ENCODE results near the gene CLEC19A. TPM values are rescaled to one million over a fixed set of nuclear protein-coding genes. Genes with fewer than 3 reads are reported as not detected.

Gene CLEC19A
- total and polyA plus RNA-seq, 4 experiments from 2014 or later: not detected

GRCh38 chr16:19266774-19267173 lies 18.8 kb upstream of the CLEC19A start:
- CTCF ChIA-PET (ENCODE audit: partially characterized antibody): no interaction called here
- intact Hi-C loops (cut with micrococcal nuclease): no loop called here
- no peak for DNase-seq
- Mint-ChIP-seq H3K27ac (no peak overlapping the region), H3K9me3 (peaks cover 4 to 22% (median 12%) of the 10 kb centered on the region in 8 donors), H3K4me3 (no peak overlapping the region), H3K4me1 (no peaks in the 10 kb centered on the region), H3K36me3 (no peaks in the 10 kb centered on the region), H3K27me3 (peaks cover 0 to 1% of the 10 kb centered on the region in 2 donors)
- no peaks in the 10 kb centered on the region for H3K27me3 ChIP-seq (ENCODE audit: insufficient read depth, low read length)
- no peaks in the 10 kb centered on the region for H3K36me3 ChIP-seq (ENCODE audit: insufficient read depth, low read length)
- no peaks in the 10 kb centered on the region for H3K9me3 ChIP-seq (ENCODE audit: control insufficient read depth in 1 of 2, low read length in 2 of 2)
- H3K4me1 ChIP-seq (ENCODE audit: insufficient read depth, low read length): no peaks in the 10 kb centered on the region
- H3K27ac ChIP-seq (ENCODE audit: low read depth, low read length): no peak overlapping the region
- POLR2A ChIA-PET (ENCODE audit: partially characterized antibody): no interaction called here
- no peak overlapping the region for H3K4me3 ChIP-seq (ENCODE audit: low read length in 2 of 2)

- DNase-seq: no peak
- intact Hi-C loops (cut with micrococcal nuclease): no loop called here
- ChIA-PET POLR2A (ENCODE audit: partially characterized antibody) (interaction anchor here (0.6 kb wide), 1 partner anchor 42 kb away, joined by 3 read pairs; no protein-coding TSS in a partner anchor), CTCF (ENCODE audit: partially characterized antibody) (no interaction called here)
- Histone ChIP-seq H3K36me3 (ENCODE audit: insufficient read depth, low read length) (no peaks in the 10 kb centered on the region), H3K4me1 (ENCODE audit: insufficient read depth, low read length) (no peaks in the 10 kb centered on the region), H3K9me3 (ENCODE audit: control insufficient read depth in 1 of 2, low read length in 2 of 2) (no peaks in the 10 kb centered on the region), H3K27me3 (ENCODE audit: insufficient read depth, low read length) (no peaks in the 10 kb centered on the region), H3K27ac (ENCODE audit: low read depth, low read length) (no peak overlapping the region), H3K4me3 (ENCODE audit: low read length in 2 of 2) (no peak overlapping the region)
- no peak overlapping the region for H3K27ac Mint-ChIP-seq
- H3K9me3 Mint-ChIP-seq: peaks cover 2 to 17% (median 11%) of the 10 kb centered on the region in 8 donors
- no peaks in the 10 kb centered on the region for H3K4me1 Mint-ChIP-seq
- peaks cover 0 to 1% of the 10 kb centered on the region in 2 donors for H3K27me3 Mint-ChIP-seq
- no peak overlapping the region for H3K4me3 Mint-ChIP-seq
- H3K36me3 Mint-ChIP-seq: no peaks in the 10 kb centered on the region
These were observed 16.4 kb upstream of the CLEC19A start for GRCh38 chr16:19269098-19269497.

GRCh38 chr16:19274165-19274797 lies 11.2 kb upstream of the CLEC19A start:
- Mint-ChIP-seq H3K4me1 (no peaks in the 10 kb centered on the region), H3K9me3 (peaks cover 0 to 5% (median 0%) of the 10 kb centered on the region in 8 donors), H3K36me3 (no peaks in the 10 kb centered on the region), H3K4me3 (no peak overlapping the region), H3K27me3 (no peaks in the 10 kb centered on the region), H3K27ac (no peak overlapping the region)
- Histone ChIP-seq H3K4me1 (ENCODE audit: insufficient read depth, low read length) (no peaks in the 10 kb centered on the region), H3K36me3 (ENCODE audit: insufficient read depth, low read length) (no peaks in the 10 kb centered on the region), H3K27ac (ENCODE audit: low read depth, low read length) (no peak overlapping the region), H3K4me3 (ENCODE audit: low read length in 2 of 2) (no peak overlapping the region), H3K27me3 (ENCODE audit: insufficient read depth, low read length) (no peaks in the 10 kb centered on the region), H3K9me3 (ENCODE audit: control insufficient read depth in 1 of 2, low read length in 2 of 2) (no peaks in the 10 kb centered on the region)
- no peak for DNase-seq
- ChIA-PET CTCF (ENCODE audit: partially characterized antibody) (no interaction called here), POLR2A (ENCODE audit: partially characterized antibody) (no interaction called here)
- intact Hi-C loops (cut with micrococcal nuclease): no loop called here

GRCh38 chr16:19278403-19278802 lies 7.1 kb upstream of the CLEC19A start:
- Histone ChIP-seq H3K4me3 (ENCODE audit: low read length in 2 of 2) (no peak overlapping the region), H3K27ac (ENCODE audit: low read depth, low read length) (no peak overlapping the region), H3K27me3 (ENCODE audit: insufficient read depth, low read length) (no peaks in the 10 kb centered on the region), H3K9me3 (ENCODE audit: control insufficient read depth in 1 of 2, low read length in 2 of 2) (no peaks in the 10 kb centered on the region), H3K4me1 (ENCODE audit: insufficient read depth, low read length) (no peaks in the 10 kb centered on the region), H3K36me3 (ENCODE audit: insufficient read depth, low read length) (no peaks in the 10 kb centered on the region)
- ChIA-PET POLR2A (ENCODE audit: partially characterized antibody) (no interaction called here), CTCF (ENCODE audit: partially characterized antibody) (no interaction called here)
- H3K4me3 Mint-ChIP-seq: no peak overlapping the region
- H3K36me3 Mint-ChIP-seq: no peaks in the 10 kb centered on the region
- no peaks in the 10 kb centered on the region for H3K27me3 Mint-ChIP-seq
- DNase-seq: no peak
- intact Hi-C loops (cut with micrococcal nuclease): no loop called here
- H3K27ac Mint-ChIP-seq: no peak overlapping the region
- H3K9me3 Mint-ChIP-seq: peaks cover 0 to 2% (median 0%) of the 10 kb centered on the region in 8 donors
- H3K4me1 Mint-ChIP-seq: no peaks in the 10 kb centered on the region

- no peak overlapping the region for H3K27ac ChIP-seq (ENCODE audit: low read depth, low read length)
- no peak for DNase-seq
- H3K27me3 ChIP-seq (ENCODE audit: insufficient read depth, low read length): no peaks in the 10 kb centered on the region
- H3K36me3 ChIP-seq (ENCODE audit: insufficient read depth, low read length): no peaks in the 10 kb centered on the region
- H3K9me3 Mint-ChIP-seq: peaks cover 0 to 2% (median 0%) of the 10 kb centered on the region in 8 donors
- POLR2A ChIA-PET (ENCODE audit: partially characterized antibody): no interaction called here
- intact Hi-C loops (cut with micrococcal nuclease): no loop called here
- no peaks in the 10 kb centered on the region for H3K27me3 Mint-ChIP-seq
- no peaks in the 10 kb centered on the region for H3K4me1 ChIP-seq (ENCODE audit: insufficient read depth, low read length)
- no peak overlapping the region for H3K27ac Mint-ChIP-seq
- H3K36me3 Mint-ChIP-seq: no peaks in the 10 kb centered on the region
- no peaks in the 10 kb centered on the region for H3K4me1 Mint-ChIP-seq
- H3K4me3 Mint-ChIP-seq: no peak overlapping the region
- CTCF ChIA-PET (ENCODE audit: partially characterized antibody): no interaction called here
- no peak overlapping the region for H3K4me3 ChIP-seq (ENCODE audit: low read length in 2 of 2)
- H3K9me3 ChIP-seq (ENCODE audit: control insufficient read depth in 1 of 2, low read length in 2 of 2): no peaks in the 10 kb centered on the region
These were observed 4.3 kb upstream of the CLEC19A start for GRCh38 chr16:19281246-19281645.

GRCh38 chr16:19282101-19282500 lies 3.4 kb upstream of the CLEC19A start:
- no peak for DNase-seq
- ChIA-PET CTCF (ENCODE audit: partially characterized antibody) (no interaction called here), POLR2A (ENCODE audit: partially characterized antibody) (no interaction called here)
- Histone ChIP-seq H3K9me3 (ENCODE audit: control insufficient read depth in 1 of 2, low read length in 2 of 2) (no peaks in the 10 kb centered on the region), H3K27ac (ENCODE audit: low read depth, low read length) (no peak overlapping the region), H3K36me3 (ENCODE audit: insufficient read depth, low read length) (no peaks in the 10 kb centered on the region), H3K4me1 (ENCODE audit: insufficient read depth, low read length) (no peaks in the 10 kb centered on the region), H3K4me3 (ENCODE audit: low read length in 2 of 2) (no peak overlapping the region), H3K27me3 (ENCODE audit: insufficient read depth, low read length) (no peaks in the 10 kb centered on the region)
- H3K27ac Mint-ChIP-seq: no peak overlapping the region
- H3K9me3 Mint-ChIP-seq: peaks cover 0 to 2% (median 0%) of the 10 kb centered on the region in 8 donors
- no peak overlapping the region for H3K4me3 Mint-ChIP-seq
- H3K4me1 Mint-ChIP-seq: no peaks in the 10 kb centered on the region
- intact Hi-C loops (cut with micrococcal nuclease): no loop called here
- H3K27me3 Mint-ChIP-seq: no peaks in the 10 kb centered on the region
- H3K36me3 Mint-ChIP-seq: no peaks in the 10 kb centered on the region

GRCh38 chr16:19283637-19284036 lies 1.9 kb upstream of the CLEC19A start:
- ChIA-PET CTCF (ENCODE audit: partially characterized antibody) (no interaction called here), POLR2A (ENCODE audit: partially characterized antibody) (no interaction called here)
- Histone ChIP-seq H3K4me3 (ENCODE audit: low read length in 2 of 2) (no peak overlapping the region), H3K27ac (ENCODE audit: low read depth, low read length) (no peak overlapping the region), H3K36me3 (ENCODE audit: insufficient read depth, low read length) (no peaks in the 10 kb centered on the region), H3K27me3 (ENCODE audit: insufficient read depth, low read length) (no peaks in the 10 kb centered on the region), H3K4me1 (ENCODE audit: insufficient read depth, low read length) (no peaks in the 10 kb centered on the region), H3K9me3 (ENCODE audit: control insufficient read depth in 1 of 2, low read length in 2 of 2) (no peaks in the 10 kb centered on the region)
- Mint-ChIP-seq H3K9me3 (no peaks in the 10 kb centered on the region), H3K27ac (no peak overlapping the region), H3K4me1 (no peaks in the 10 kb centered on the region), H3K4me3 (no peak overlapping the region), H3K36me3 (no peaks in the 10 kb centered on the region), H3K27me3 (no peaks in the 10 kb centered on the region)
- intact Hi-C loops (cut with micrococcal nuclease): no loop called here
- no peak for DNase-seq

- Mint-ChIP-seq H3K4me1 (no peaks in the 10 kb centered on the region), H3K27me3 (no peaks in the 10 kb centered on the region), H3K36me3 (no peaks in the 10 kb centered on the region), H3K4me3 (no peak overlapping the region), H3K27ac (peak overlapping the region in 1 of 7 donors; percentile 40), H3K9me3 (no peaks in the 10 kb centered on the region)
- POLR2A ChIA-PET (ENCODE audit: partially characterized antibody): no interaction called here
- H3K27ac ChIP-seq (ENCODE audit: low read depth, low read length): no peak overlapping the region
- CTCF ChIA-PET (ENCODE audit: partially characterized antibody): no interaction called here
- no peaks in the 10 kb centered on the region for H3K27me3 ChIP-seq (ENCODE audit: insufficient read depth, low read length)
- no peaks in the 10 kb centered on the region for H3K4me1 ChIP-seq (ENCODE audit: insufficient read depth, low read length)
- H3K4me3 ChIP-seq (ENCODE audit: low read length in 2 of 2): no peak overlapping the region
- no peaks in the 10 kb centered on the region for H3K9me3 ChIP-seq (ENCODE audit: control insufficient read depth in 1 of 2, low read length in 2 of 2)
- no peaks in the 10 kb centered on the region for H3K36me3 ChIP-seq (ENCODE audit: insufficient read depth, low read length)
- intact Hi-C loops (cut with micrococcal nuclease): no loop called here
- no peak for DNase-seq
These were observed 1.3 kb upstream of the CLEC19A start for GRCh38 chr16:19284207-19284606.

Measured in CD4-positive, alpha-beta memory T cell (primary cell).